Neuronal stem cell (in vitro differentiated cells): ENCODE measurements around the gene DEGS2.

Experiments
- DNase-seq: peaks from one replicate; pipeline ENCODE4 v3.0.0-alpha.2; 2013; ENCODE audit warnings: low spot score
- H2AFZ ChIP-seq: one replicate; pipeline ENCODE4 v1.6.1; 2013; ENCODE audit warnings: mild to moderate bottlenecking, low read length, inconsistent platforms
- H2AK5ac ChIP-seq: 2 replicates; pipeline ENCODE4 v1.6.1; 2013; ENCODE audit warnings: low read depth, mild to moderate bottlenecking, inconsistent platforms, low read length, moderate library complexity, mixed read lengths
- H2BK120ac ChIP-seq: 2 replicates; pipeline ENCODE4 v1.6.1; 2013; ENCODE audit warnings: low read depth, mild to moderate bottlenecking, inconsistent platforms, low read length, moderate library complexity, mixed read lengths
- H2BK12ac ChIP-seq: one replicate; pipeline ENCODE4 v1.6.1; 2013; ENCODE audit warnings: low read length, inconsistent platforms
- H2BK15ac ChIP-seq: 2 replicates; pipeline ENCODE4 v1.6.1; 2013; ENCODE audit warnings: mild to moderate bottlenecking, low read length, inconsistent platforms, mixed read lengths
- H2BK5ac ChIP-seq: one replicate; pipeline ENCODE4 v1.6.1; 2013; ENCODE audit warnings: inconsistent platforms, mild to moderate bottlenecking, low read length, moderate library complexity
- H3K14ac ChIP-seq: one replicate; pipeline ENCODE4 v1.6.1; 2013; ENCODE audit warnings: low read length, inconsistent platforms
- H3K18ac ChIP-seq: 2 replicates; pipeline ENCODE4 v1.6.1; 2013; ENCODE audit warnings: low read length, inconsistent platforms
- H3K23ac ChIP-seq: 2 replicates; pipeline ENCODE4 v1.6.1; 2013; ENCODE audit warnings: low read depth, mild to moderate bottlenecking, mixed read lengths, low read length, inconsistent platforms; ENCODE audit not compliant: poor library complexity
- H3K27ac ChIP-seq: replicated peaks from 3 replicates; pipeline ENCODE4 v1.5.1; 2013; ENCODE audit warnings: low read length, inconsistent platforms
- H3K27me3 ChIP-seq, 3 experiments: 2 replicates each; pipeline ENCODE4 v1.6.1; 2013; ENCODE audit warnings: low read length in 3 of 3, mild to moderate bottlenecking in 2 of 3, inconsistent platforms in 1 of 3, low read depth in 1 of 3, mixed read lengths in 1 of 3, moderate library complexity in 1 of 3; ENCODE audit not compliant: control insufficient read depth in 3 of 3, insufficient read depth in 3 of 3
- H3K36me3 ChIP-seq, 2 donors: replicated peaks in 1 of 2; 2 replicates each; pipeline ENCODE4 v1.6.1; 2013; ENCODE audit warnings: low read length in 2 of 2; ENCODE audit not compliant: control insufficient read depth in 2 of 2, insufficient read depth in 2 of 2
- H3K4ac ChIP-seq: 2 replicates; pipeline ENCODE4 v1.6.1; 2013; ENCODE audit warnings: inconsistent platforms, mild to moderate bottlenecking, low read length, moderate library complexity
- H3K4me1 ChIP-seq, 2 donors: 1 replicate in 1 of 2; 2 replicates in 1 of 2; pipeline ENCODE4 v1.6.1; 2013; ENCODE audit warnings: low read length in 2 of 2, low read depth in 1 of 2; ENCODE audit not compliant: control insufficient read depth in 2 of 2, insufficient read depth in 1 of 2
- H3K4me2 ChIP-seq: one replicate; pipeline ENCODE4 v1.6.1; 2013; ENCODE audit warnings: mild to moderate bottlenecking, low read length, inconsistent platforms; ENCODE audit not compliant: insufficient read depth, poor library complexity, severe bottlenecking
- H3K4me3 ChIP-seq, 2 donors: 2 replicates each; pipeline ENCODE4 v1.5.1; 2013; ENCODE audit warnings: low read length in 2 of 2, mild to moderate bottlenecking in 2 of 2, inconsistent platforms in 1 of 2, moderate library complexity in 1 of 2
- H3K79me1 ChIP-seq: one replicate; pipeline ENCODE4 v1.6.1; 2013; ENCODE audit warnings: low read depth, mild to moderate bottlenecking, inconsistent platforms, low read length, moderate library complexity
- H3K9ac ChIP-seq: one replicate; pipeline ENCODE4 v1.6.1; 2013; ENCODE audit warnings: mild to moderate bottlenecking, low read depth, low read length, inconsistent platforms; ENCODE audit not compliant: poor library complexity
- H3K9me3 ChIP-seq, 2 donors: replicated peaks in 1 of 2; 2 replicates each; pipeline versions ENCODE3 to v1.6.1; 2013; ENCODE audit warnings: low read length in 2 of 2, mild to moderate bottlenecking in 2 of 2, inconsistent platforms in 1 of 2, low read depth in 1 of 2, mixed read lengths in 1 of 2, moderate library complexity in 1 of 2; ENCODE audit not compliant: control insufficient read depth in 2 of 2, insufficient read depth in 1 of 2
- H4K8ac ChIP-seq: one replicate; pipeline ENCODE4 v1.6.1; 2013; ENCODE audit warnings: low read depth, mild to moderate bottlenecking, inconsistent platforms, low read length, moderate library complexity
- H4K91ac ChIP-seq: one replicate; pipeline ENCODE4 v1.6.1; 2013; ENCODE audit warnings: low read length, low read depth, mild to moderate bottlenecking, inconsistent platforms; ENCODE audit not compliant: poor library complexity
- WGBS, 2 donors: extraction: QIAGEN DNeasy Blood & Tissue Kit; methylation state at CpG; one replicate each; pipeline ENCODE4 v1.1.7; 2013; ENCODE audit warnings: missing lambda C conversion rate in 2 of 2, mixed read lengths in 1 of 2; ENCODE audit not compliant: insufficient read length in 2 of 2, insufficient replicate concordance in 1 of 2; ENCODE audit errors: extremely low coverage in 2 of 2; 5-methylcytosine and 5-hydroxymethylcytosine counted together

Gene DEGS2

GRCh38 chr14:100156776-100157175, 2.7 kb downstream of the DEGS2 start:
- Histone ChIP-seq H3K4me1 (peaks cover 0 to 7% of the 10 kb centered on the region in 2 donors), H2BK5ac (peak overlapping the region; percentile 35), H2AK5ac (peak overlapping the region; percentile 84), H3K79me1 (peaks cover 4% of the 10 kb centered on the region), H3K36me3 (no peaks in the 10 kb centered on the region), H3K27ac (no peak overlapping the region), H3K27me3 (peaks cover 20 to 57% (median 43%) of the 10 kb centered on the region in 3 experiments), H3K14ac (no peak overlapping the region), H2BK15ac (no peak overlapping the region), H2BK12ac (no peak overlapping the region), H4K8ac (no peak overlapping the region), H2BK120ac (no peak overlapping the region), H3K18ac (no peak overlapping the region), H3K23ac (peak overlapping the region; percentile 55), H3K9me3 (peaks cover 10 to 16% of the 10 kb centered on the region in 2 donors), H3K4me2 (no peak overlapping the region), H2AFZ (no peak overlapping the region), H3K4ac (no peak overlapping the region), H3K9ac (peak overlapping the region; percentile 50), H4K91ac (no peak overlapping the region), H3K4me3 (no peak overlapping the region)
- DNase-seq, result no peak
- WGBS, 2 donors, result no CpG with 5 or more reads among the region's 6 CpGs

DNA sequence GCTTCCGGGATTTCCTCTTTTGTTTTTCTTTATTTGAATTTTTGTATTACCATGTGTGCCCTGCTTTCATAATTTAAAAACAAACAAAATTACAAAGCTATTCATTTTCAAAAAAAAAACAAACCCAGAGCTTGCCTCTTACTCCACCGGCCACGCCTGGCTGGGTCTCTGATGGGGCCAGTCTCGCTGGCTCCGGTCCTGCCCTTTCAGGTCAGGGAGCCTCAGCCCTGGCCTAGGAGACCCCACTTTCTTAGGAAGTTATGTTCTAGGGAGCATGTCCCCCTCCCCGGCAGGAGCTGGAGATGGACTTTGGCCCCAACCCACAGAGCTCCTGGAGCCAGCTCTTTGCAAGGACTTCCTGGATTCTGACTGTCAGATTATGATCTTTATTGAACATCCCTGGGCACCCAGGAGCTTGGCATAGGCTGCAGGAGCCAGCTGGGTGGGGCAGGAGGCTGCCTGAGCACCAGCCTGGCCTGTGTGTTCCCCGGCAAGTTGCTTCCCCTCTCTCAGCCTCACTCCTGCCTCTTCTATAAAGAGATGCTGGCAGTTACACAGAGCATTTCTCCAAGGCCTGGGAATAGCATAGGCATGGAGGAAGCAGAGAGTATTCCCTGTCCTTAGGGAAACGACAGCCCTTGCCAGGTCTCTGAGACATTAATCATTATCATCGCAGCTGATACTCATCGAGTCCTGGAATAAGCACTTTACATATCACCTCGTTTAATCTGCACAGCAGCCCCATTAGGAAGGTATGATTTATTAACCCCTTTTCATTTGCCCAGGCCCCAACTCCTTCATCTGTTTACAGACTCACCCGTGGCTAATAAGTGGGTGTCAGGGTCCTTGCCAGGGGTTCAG, 3.5 kb downstream of the DEGS2 start:
- Histone ChIP-seq H2BK5ac (no peak overlapping the region), H3K36me3 (no peaks in the 10 kb centered on the region), H4K91ac (no peak overlapping the region), H3K23ac (no peak overlapping the region), H3K4me1 (peaks cover 0 to 7% of the 10 kb centered on the region in 2 donors), H2BK12ac (no peak overlapping the region), H3K4ac (no peak overlapping the region), H3K4me3 (no peak overlapping the region), H2AK5ac (peak overlapping the region; percentile 66), H3K4me2 (no peak overlapping the region), H3K27me3 (peaks cover 20 to 49% (median 39%) of the 10 kb centered on the region in 3 experiments), H3K79me1 (peaks cover 4% of the 10 kb centered on the region), H2BK120ac (no peak overlapping the region), H2AFZ (no peak overlapping the region), H3K14ac (no peak overlapping the region), H4K8ac (no peak overlapping the region), H3K27ac (no peak overlapping the region), H2BK15ac (no peak overlapping the region), H3K18ac (peak overlapping the region; percentile 25), H3K9ac (no peak overlapping the region), H3K9me3 (peaks cover 10 to 16% of the 10 kb centered on the region in 2 donors)
- WGBS, 2 donors, result no CpG with 5 or more reads among the region's 12 CpGs
- DNase-seq, result no peak

- DNase-seq, result no peak
- no CpG with 5 or more reads among the region's 8 CpGs for WGBS, 2 donors
- H3K18ac ChIP-seq, result peak overlapping the region; percentile 45
These were observed 4.3 kb downstream of the DEGS2 start for GRCh38 chr14:100155049-100155621.

DNA sequence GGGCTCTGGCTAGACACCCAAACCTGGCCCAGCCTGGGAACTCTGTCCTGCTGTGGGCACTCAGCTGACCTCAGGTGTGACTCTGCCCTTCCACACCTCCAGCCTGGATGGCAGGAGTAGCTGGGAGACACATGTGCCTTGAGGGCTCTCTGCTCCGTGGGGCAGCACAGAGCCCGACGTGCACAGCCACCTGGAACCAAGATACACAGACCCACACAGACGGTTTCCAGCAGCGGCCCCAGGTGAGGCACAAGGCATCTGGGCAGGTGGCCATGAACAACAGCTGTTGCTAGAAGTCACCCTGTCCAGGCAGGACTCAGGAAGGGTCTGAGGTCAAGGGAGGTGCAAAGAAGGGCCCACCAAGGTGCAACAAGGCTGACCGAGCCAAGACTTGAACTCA, 5.9 kb downstream of the DEGS2 start:
- no peak overlapping the region for H3K27ac ChIP-seq
- H3K79me1 ChIP-seq, result peaks cover 4% of the 10 kb centered on the region
- H2BK5ac ChIP-seq, result peak overlapping the region; percentile 22
- peak overlapping the region; percentile 38 for H3K18ac ChIP-seq
- H3K4me3 ChIP-seq, result no peak overlapping the region
- H3K27me3 ChIP-seq, result peaks cover 0 to 26% (median 14%) of the 10 kb centered on the region in 3 experiments
- H2BK120ac ChIP-seq, result no peak overlapping the region
- no peak overlapping the region for H3K14ac ChIP-seq
- peaks cover 9 to 10% of the 10 kb centered on the region in 2 donors for H3K9me3 ChIP-seq
- no peak for DNase-seq
- peak overlapping the region; percentile 79 for H2AK5ac ChIP-seq
- no peak overlapping the region for H2AFZ ChIP-seq
- no peak overlapping the region for H3K4me2 ChIP-seq
- H3K9ac ChIP-seq, result no peak overlapping the region
- peaks cover 0 to 2% of the 10 kb centered on the region in 2 donors for H3K4me1 ChIP-seq
- H3K36me3 ChIP-seq, result no peaks in the 10 kb centered on the region
- peak overlapping the region; percentile 46 for H2BK12ac ChIP-seq
- no peak overlapping the region for H2BK15ac ChIP-seq
- H3K23ac ChIP-seq, result peak overlapping the region; percentile 73
- no peak overlapping the region for H4K8ac ChIP-seq
- no peak overlapping the region for H4K91ac ChIP-seq
- WGBS, 2 donors, result no CpG with 5 or more reads among the region's 6 CpGs
- no peak overlapping the region for H3K4ac ChIP-seq

More at GRCh38 chr14:100155049-100155621, 4.3 kb downstream of the DEGS2 start:
- Histone ChIP-seq H2BK12ac (no peak overlapping the region), H3K9ac (peak overlapping the region; percentile 9), H2AFZ (no peak overlapping the region), H3K27me3 (peaks cover 15 to 41% (median 30%) of the 10 kb centered on the region in 3 experiments), H3K14ac (no peak overlapping the region), H2AK5ac (peak overlapping the region; percentile 20), H2BK120ac (no peak overlapping the region), H3K79me1 (peaks cover 4% of the 10 kb centered on the region), H3K4me2 (no peak overlapping the region), H3K23ac (no peak overlapping the region), H3K36me3 (no peaks in the 10 kb centered on the region), H3K4ac (no peak overlapping the region), H3K27ac (no peak overlapping the region), H4K91ac (no peak overlapping the region), H3K9me3 (peaks cover 10 to 12% of the 10 kb centered on the region in 2 donors), H2BK5ac (no peak overlapping the region), H3K4me1 (peaks cover 0 to 7% of the 10 kb centered on the region in 2 donors), H4K8ac (no peak overlapping the region), H3K4me3 (no peak overlapping the region), H2BK15ac (no peak overlapping the region)
